HG03378 (cell line): ENCODE results near the gene NOTCH4.
"Not testable (repeated sequence)": the region's sequence is repeated elsewhere in the genome, so short reads cannot be mapped to it uniquely, and the experiment has no call there.

Source experiments
- ATAC-seq: cut with Tn5 transposase; IDR thresholded peaks from one replicate; pipeline ENCODE4 v1.9.1; 2021; ENCODE audit warnings: mild to moderate bottlenecking, moderate library complexity; ENCODE audit not compliant: unreplicated experiment

NOTCH4 gene

GRCh38 chr6:32218167-32218566, 5.7 kb downstream of the NOTCH4 start:
- no peak for ATAC-seq

GRCh38 chr6:32216998-32217397, 6.9 kb downstream of the NOTCH4 start:
- no peak for ATAC-seq

- ATAC-seq = no peak
These were observed 7.6 kb downstream of the NOTCH4 start for GRCh38 chr6:32216285-32216684.

- no peak for ATAC-seq
These were observed 8.2 kb downstream of the NOTCH4 start for GRCh38 chr6:32215617-32216016.

- no peak for ATAC-seq
These were observed 9.7 kb downstream of the NOTCH4 start for GRCh38 chr6:32214126-32214525.

GRCh38 chr6:32213649-32214048, 10.2 kb downstream of the NOTCH4 start:
- no peak for ATAC-seq

GRCh38 chr6:32212076-32212760, 11.6 kb downstream of the NOTCH4 start:
- no peak for ATAC-seq

GRCh38 chr6:32211432-32211831, 12.4 kb downstream of the NOTCH4 start:
- not testable (repeated sequence) for ATAC-seq

- ATAC-seq = no peak
These were observed 13.7 kb downstream of the NOTCH4 start for GRCh38 chr6:32210191-32210601.

GRCh38 chr6:32208996-32209395, 14.9 kb downstream of the NOTCH4 start:
- ATAC-seq = no peak

GRCh38 chr6:32204268-32204715, 19.6 kb downstream of the NOTCH4 start:
- no peak for ATAC-seq

GRCh38 chr6:32203426-32204267, 20.2 kb downstream of the NOTCH4 start:
- ATAC-seq = no peak

- ATAC-seq = no peak
These were observed 21.7 kb downstream of the NOTCH4 start for GRCh38 chr6:32202186-32202585.

- ATAC-seq = no peak
These were observed 23.0 kb downstream of the NOTCH4 start for GRCh38 chr6:32200711-32201475.

GRCh38 chr6:32198866-32199265, 25.0 kb downstream of the NOTCH4 start:
- ATAC-seq = no peak

- ATAC-seq = no peak
These were observed 25.5 kb downstream of the NOTCH4 start for GRCh38 chr6:32198345-32198696.

GRCh38 chr6:32196682-32197616, 26.9 kb downstream of the NOTCH4 start:
- ATAC-seq = no peak

- ATAC-seq = peak; percentile 67
These were observed 27.8 kb downstream of the NOTCH4 start for GRCh38 chr6:32195902-32196681.

GRCh38 chr6:32195652-32195901, 28.3 kb downstream of the NOTCH4 start:
- no peak for ATAC-seq
